Mesendoderm (in vitro differentiated cells): Measurements from ENCODE around the gene PRKCSH. TPM values are rescaled to one million over a fixed set of nuclear protein-coding genes. Genes with fewer than 3 reads are reported as not detected.
A peak's percentile ranks its signal among the peaks of the same experiment; 100 is the strongest.

Experiments used
- DNase-seq: peaks from one replicate; pipeline ENCODE4 v3.0.0; 2013
- H2AK5ac ChIP-seq: 2 replicates; pipeline ENCODE4 v1.6.1; 2013; ENCODE audit warnings: low read length, inconsistent platforms
- H2BK120ac ChIP-seq: 2 replicates; pipeline ENCODE4 v1.6.1; 2013; ENCODE audit warnings: low read depth, mild to moderate bottlenecking, low read length, moderate library complexity, mixed read lengths
- H2BK15ac ChIP-seq: replicated peaks from 2 replicates; pipeline ENCODE4 v1.6.1; 2013; ENCODE audit warnings: low read depth, mild to moderate bottlenecking, moderate library complexity
- H2BK5ac ChIP-seq: 2 replicates; pipeline ENCODE4 v1.6.1; 2013; ENCODE audit warnings: low read length, inconsistent platforms
- H3K18ac ChIP-seq: 2 replicates; pipeline ENCODE4 v1.6.1; 2013; ENCODE audit warnings: mild to moderate bottlenecking, low read length, mixed read lengths
- H3K23ac ChIP-seq: one replicate; pipeline ENCODE4 v1.6.1; 2013; ENCODE audit warnings: low read length
- H3K27ac ChIP-seq: 2 replicates; pipeline ENCODE4 v1.5.1; 2013; ENCODE audit warnings: low read depth, mild to moderate bottlenecking, inconsistent platforms, low read length, moderate library complexity
- H3K27me3 ChIP-seq: 2 replicates; pipeline ENCODE4 v1.6.1; 2013; ENCODE audit warnings: low read length, control low read depth, mild to moderate bottlenecking, inconsistent platforms; ENCODE audit not compliant: insufficient read depth, poor library complexity
- H3K36me3 ChIP-seq: 2 replicates; pipeline ENCODE4 v1.6.1; 2013; ENCODE audit warnings: low read length, inconsistent platforms; ENCODE audit not compliant: control insufficient read depth, insufficient read depth
- H3K4ac ChIP-seq: one replicate; pipeline ENCODE4 v1.6.1; 2013; ENCODE audit warnings: low read depth, mild to moderate bottlenecking, low read length, moderate library complexity
- H3K4me1 ChIP-seq: 2 replicates; pipeline ENCODE4 v1.6.1; 2013; ENCODE audit warnings: low read depth, low read length, inconsistent platforms; ENCODE audit not compliant: control insufficient read depth
- H3K4me2 ChIP-seq: 2 replicates; pipeline ENCODE4 v1.6.1; 2013; ENCODE audit warnings: low read length
- H3K4me3 ChIP-seq: 2 replicates; pipeline ENCODE4 v1.5.1; 2013; ENCODE audit warnings: mild to moderate bottlenecking, low read length
- H3K56ac ChIP-seq: one replicate; pipeline ENCODE4 v1.6.1; 2013; ENCODE audit warnings: low read length
- H3K79me1 ChIP-seq: 2 replicates; pipeline ENCODE4 v1.6.1; 2013; ENCODE audit warnings: low read length, inconsistent platforms
- H3K79me2 ChIP-seq: 2 replicates; pipeline ENCODE4 v1.6.1; 2013; ENCODE audit warnings: mild to moderate bottlenecking, low read length; ENCODE audit not compliant: control insufficient read depth, insufficient read depth
- H3K9ac ChIP-seq: 2 replicates; pipeline ENCODE4 v1.6.1; 2013; ENCODE audit warnings: low read length, inconsistent platforms
- H4K5ac ChIP-seq: one replicate; pipeline ENCODE4 v1.6.1; 2013; ENCODE audit warnings: low read length
- H4K8ac ChIP-seq: one replicate; pipeline ENCODE4 v1.6.1; 2013; ENCODE audit warnings: low read depth, mild to moderate bottlenecking, control low read depth, low read length, moderate library complexity
- WGBS: extraction: QIAGEN DNeasy Blood & Tissue Kit; methylation state at CpG from one replicate; pipeline ENCODE4 v1.1.7; 2013; ENCODE audit warnings: low lambda C conversion rate, missing lambda C conversion rate; ENCODE audit not compliant: insufficient coverage; ENCODE audit errors: extremely low coverage; 5-methylcytosine and 5-hydroxymethylcytosine counted together
- polyA plus RNA-seq, 2 experiments: library from polyadenylated mRNA; stranded (reverse); fragments of 200-250 nt; gene quantifications; one replicate each; pipeline ENCODE4 v1.2.3, GENCODE V29; 2013

The PRKCSH gene
- polyA plus RNA-seq (2013, experiment 1 of 2): 151 TPM
- polyA plus RNA-seq (2013, experiment 2 of 2): 140 TPM

GRCh38 chr19:11435057-11435832, at the start of gene PRKCSH, which contains the start of gene ODAD3:
Gene PRKCSH, plus strand, starts transcription at chr19:11435635. Its CDS starts 483 bp downstream, at chr19:11436118.
Gene ODAD3, minus strand, starts transcription at chr19:11435121. Its CDS starts 105 bp downstream, at chr19:11435016.
- peak within 1 kb of the TSS; percentile 40 for H3K4me2 ChIP-seq
- H3K23ac ChIP-seq: no peak within 1 kb of the TSS
- H2BK15ac ChIP-seq: no peak within 1 kb of the TSS
- peak within 1 kb of the TSS; percentile 12 for H3K18ac ChIP-seq
- peak within 1 kb of the TSS; percentile 96 for H3K9ac ChIP-seq
- H2BK5ac ChIP-seq: peak within 1 kb of the TSS; percentile 61
- no peak within 1 kb of the TSS for H4K8ac ChIP-seq
- H3K4me1 ChIP-seq: peaks cover 4% of the 10 kb centered on the region
- peak within 1 kb of the TSS; percentile 28 for H3K4ac ChIP-seq
- H3K36me3 ChIP-seq: peaks cover 6% of the 10 kb centered on the region
- H3K27ac ChIP-seq: no peak within 1 kb of the TSS
- peak; percentile 100 for DNase-seq
- WGBS: no CpG with 5 or more reads among the region's 53 CpGs
- H3K79me2 ChIP-seq: peaks cover 15% of the 10 kb centered on the region
- no peaks in the 10 kb centered on the region for H3K27me3 ChIP-seq
- peak within 1 kb of the TSS; percentile 99 for H3K56ac ChIP-seq
- H2AK5ac ChIP-seq: peak within 1 kb of the TSS; percentile 64
- H3K4me3 ChIP-seq: peak within 1 kb of the TSS; percentile 80
- H3K79me1 ChIP-seq: peaks cover 13% of the 10 kb centered on the region
- H4K5ac ChIP-seq: no peak within 1 kb of the TSS
- H2BK120ac ChIP-seq: no peak within 1 kb of the TSS

- Histone ChIP-seq H3K18ac (no peak overlapping the region), H3K79me2 (no peaks in the 10 kb centered on the region), H2AK5ac (no peak overlapping the region), H3K4ac (no peak overlapping the region), H3K27ac (no peak overlapping the region), H3K9ac (no peak overlapping the region), H2BK120ac (no peak overlapping the region), H3K4me1 (no peaks in the 10 kb centered on the region), H4K8ac (no peak overlapping the region), H3K23ac (no peak overlapping the region), H3K56ac (no peak overlapping the region), H3K27me3 (no peaks in the 10 kb centered on the region), H3K36me3 (no peaks in the 10 kb centered on the region), H2BK15ac (no peak overlapping the region), H3K4me2 (no peak overlapping the region), H3K4me3 (no peak overlapping the region), H4K5ac (no peak overlapping the region), H3K79me1 (no peaks in the 10 kb centered on the region), H2BK5ac (no peak overlapping the region)
- DNase-seq: no peak
- WGBS: no CpG with 5 or more reads among the region's 19 CpGs
Measured at GRCh38 chr19:11387162-11388034, 48.0 kb upstream of the PRKCSH start.

GRCh38 chr19:11390359-11390758, 45.1 kb upstream of the PRKCSH start:
- no peak overlapping the region for H3K56ac ChIP-seq
- no peak overlapping the region for H3K9ac ChIP-seq
- no peak overlapping the region for H3K4me3 ChIP-seq
- H3K4me1 ChIP-seq: peaks cover 2% of the 10 kb centered on the region
- no peak overlapping the region for H3K23ac ChIP-seq
- no peak overlapping the region for H3K4me2 ChIP-seq
- no peak overlapping the region for H3K18ac ChIP-seq
- no peaks in the 10 kb centered on the region for H3K79me1 ChIP-seq
- H3K36me3 ChIP-seq: no peaks in the 10 kb centered on the region
- H3K27ac ChIP-seq: no peak overlapping the region
- no peak overlapping the region for H2AK5ac ChIP-seq
- DNase-seq: no peak
- no peak overlapping the region for H2BK15ac ChIP-seq
- WGBS: no CpG with 5 or more reads among the region's 2 CpGs
- H3K27me3 ChIP-seq: no peaks in the 10 kb centered on the region
- H4K5ac ChIP-seq: no peak overlapping the region
- no peak overlapping the region for H2BK5ac ChIP-seq
- H3K79me2 ChIP-seq: no peaks in the 10 kb centered on the region
- no peak overlapping the region for H3K4ac ChIP-seq
- no peak overlapping the region for H4K8ac ChIP-seq
- H2BK120ac ChIP-seq: no peak overlapping the region

- Histone ChIP-seq H3K27me3 (no peaks in the 10 kb centered on the region), H3K23ac (no peak overlapping the region), H3K79me1 (no peaks in the 10 kb centered on the region), H3K4me1 (peaks cover 2% of the 10 kb centered on the region), H4K8ac (no peak overlapping the region), H3K4me3 (no peak overlapping the region), H3K9ac (no peak overlapping the region), H3K79me2 (no peaks in the 10 kb centered on the region), H2BK5ac (no peak overlapping the region), H3K4ac (no peak overlapping the region), H3K56ac (no peak overlapping the region), H3K27ac (no peak overlapping the region), H2BK15ac (no peak overlapping the region), H3K4me2 (no peak overlapping the region), H4K5ac (no peak overlapping the region), H3K36me3 (no peaks in the 10 kb centered on the region), H3K18ac (no peak overlapping the region), H2AK5ac (no peak overlapping the region), H2BK120ac (no peak overlapping the region)
- peak; percentile 36 for DNase-seq
- no CpG with 5 or more reads among the region's 4 CpGs for WGBS
Measured at GRCh38 chr19:11390933-11391680, 44.3 kb upstream of the PRKCSH start.

- H3K4me1 ChIP-seq: peaks cover 2% of the 10 kb centered on the region
- no peak overlapping the region for H3K9ac ChIP-seq
- H4K5ac ChIP-seq: no peak overlapping the region
- H3K27me3 ChIP-seq: no peaks in the 10 kb centered on the region
- H3K4me2 ChIP-seq: no peak overlapping the region
- no peak for DNase-seq
- H3K56ac ChIP-seq: no peak overlapping the region
- no peak overlapping the region for H3K4ac ChIP-seq
- no peak overlapping the region for H3K4me3 ChIP-seq
- H2BK15ac ChIP-seq: no peak overlapping the region
- no peak overlapping the region for H4K8ac ChIP-seq
- no peak overlapping the region for H3K18ac ChIP-seq
- no peaks in the 10 kb centered on the region for H3K36me3 ChIP-seq
- no peak overlapping the region for H2BK5ac ChIP-seq
- H2AK5ac ChIP-seq: no peak overlapping the region
- no peak overlapping the region for H3K23ac ChIP-seq
- no peaks in the 10 kb centered on the region for H3K79me2 ChIP-seq
- H2BK120ac ChIP-seq: no peak overlapping the region
- no peaks in the 10 kb centered on the region for H3K79me1 ChIP-seq
- whole genome bisulfite sequencing: no CpG with 5 or more reads among the region's 22 CpGs
- H3K27ac ChIP-seq: no peak overlapping the region
Measured at GRCh38 chr19:11397089-11397610, 38.3 kb upstream of the PRKCSH start.
